Testis (tissue), 3 donors: ENCODE results near the gene PTGIR. TPM values are rescaled to one million over a fixed set of nuclear protein-coding genes. Genes with fewer than 3 reads are reported as not detected.

Experiments
- DNase-seq: peaks from one replicate; pipeline ENCODE4 v3.0.0-alpha.2; 2019
- H3K27ac ChIP-seq, 2 donors: fragments of 200-600 bp; sonication (generic); one replicate each; pipeline ENCODE4 v1.5.1; 2019
- H3K27me3 ChIP-seq: fragments of 200-600 bp; sonication (generic); one replicate; pipeline ENCODE4 v1.5.1; 2019
- H3K36me3 ChIP-seq: fragments of 200-600 bp; sonication (generic); one replicate; pipeline ENCODE4 v1.5.1; 2017; ENCODE audit warnings: low read depth; ENCODE audit errors: missing control alignments
- H3K4me1 ChIP-seq: fragments of 200-600 bp; sonication (generic); one replicate; pipeline ENCODE4 v1.5.1; 2019
- H3K4me3 ChIP-seq, 2 donors: fragments of 200-600 bp; sonication (generic); one replicate each; pipeline ENCODE4 v1.5.1; 2017 to 2019
- H3K9me3 ChIP-seq: fragments of 200-600 bp; sonication (generic); one replicate; pipeline ENCODE4 v1.5.1; 2017
- POLR2A ChIP-seq: fragments of 450-650 bp; IDR thresholded peaks from one replicate; pipeline ENCODE4 v1.6.1; 2017; ENCODE audit warnings: antibody characterized with exemption, mild to moderate bottlenecking, moderate library complexity
- WGBS, 2 donors: methylation state at CpG; one replicate each; pipeline ENCODE4 v1.1.5; 2018; 5-methylcytosine and 5-hydroxymethylcytosine counted together
- intact Hi-C: fragments of 100-400 bp; cut with DNase I; formaldehyde crosslinking; loops from one replicate; pipeline ENCODE4 v1.15.1; 2023; ENCODE audit warnings: low total_unique reads
- polyA plus RNA-seq: library from polyadenylated mRNA; stranded (reverse); fragments of 350-450 nt; fragmentation: Illumina TruSeq; extraction: RNeasy Lipid Tissue Mini Kit (QIAGEN cat#74804); gene quantifications from one replicate; pipeline ENCODE4 v1.2.3, GENCODE V29; 2014; ENCODE audit warnings: low read depth, low replicate concordance; ENCODE audit not compliant: insufficient read depth
- total RNA-seq, 2 donors: library from RNA; depleted of rRNA; stranded (reverse); fragments of >200 nt; gene quantifications; one replicate each; pipeline ENCODE4 v1.2.3, GENCODE V29; 2016
- TF ChIP-seq, protein P1 (sequence below), 3 experiments: fragments of 450-650 bp in 2 of 3; fragments of 200-600 bp in 1 of 3; sonication (generic) in 1 of 3; IDR thresholded peaks; one replicate each; pipeline ENCODE4 v1.5.1; 2016 to 2019; ENCODE audit warnings: antibody characterized with exemption in 3 of 3, mild to moderate bottlenecking in 2 of 3, moderate library complexity in 1 of 3

PTGIR gene
- total and polyA plus RNA-seq, 3 donors from 2014 or later: 0.63 to 1.0 (median 0.87) TPM

DNA sequence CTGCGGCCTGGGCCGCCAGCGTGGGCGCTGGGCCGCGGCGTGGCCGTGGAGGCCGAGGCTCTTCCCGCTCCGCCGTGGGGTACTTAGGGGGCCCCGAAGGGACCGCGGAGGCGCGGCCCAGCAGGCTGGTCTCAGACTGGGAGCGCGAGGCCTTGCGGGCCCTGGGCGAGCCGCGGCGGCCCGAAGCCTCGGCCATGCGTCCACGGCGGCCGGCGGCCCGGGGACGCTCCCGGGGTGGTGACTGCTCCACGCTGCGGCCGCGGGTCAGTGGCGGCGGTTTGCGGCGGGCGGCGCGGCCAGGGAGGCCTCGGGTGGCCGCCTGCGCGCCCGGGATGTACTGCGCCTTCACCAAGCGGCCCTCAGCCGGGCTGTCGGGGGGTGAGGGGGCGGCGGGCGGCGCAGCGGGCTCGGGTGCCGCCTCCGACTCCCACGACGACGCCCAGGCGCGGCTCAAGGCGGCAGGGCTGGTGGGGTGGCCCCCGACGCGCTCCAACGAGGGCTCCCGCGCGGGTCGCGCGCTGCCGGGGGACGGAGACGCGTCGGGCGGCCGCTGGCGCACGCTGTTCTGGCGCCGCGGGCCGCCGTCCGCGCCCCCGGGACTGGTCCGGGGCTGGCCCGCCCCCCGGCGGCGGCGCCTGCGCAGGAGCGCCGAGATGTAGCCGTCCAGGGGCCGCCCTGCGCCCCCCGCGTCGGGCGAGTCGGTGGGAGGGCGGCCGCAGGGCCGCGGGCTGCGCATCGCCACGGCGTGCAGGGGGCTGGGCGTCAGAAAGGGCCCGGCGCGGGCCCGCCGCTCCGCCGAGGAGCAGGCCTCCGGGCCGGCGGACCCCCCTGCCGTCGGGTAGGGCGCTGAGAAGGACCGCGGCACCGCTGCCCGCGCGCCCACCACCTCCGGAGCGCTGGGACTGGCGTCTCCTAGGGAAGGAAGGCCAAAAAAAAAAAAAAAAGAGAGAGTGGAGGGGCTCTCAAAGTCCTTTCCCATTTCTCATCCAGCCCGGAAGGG lies 24.4 kb upstream of the PTGIR start:
- H3K9me3 ChIP-seq: no peaks in the 10 kb centered on the region
- TF ChIP-seq, protein P1, sequence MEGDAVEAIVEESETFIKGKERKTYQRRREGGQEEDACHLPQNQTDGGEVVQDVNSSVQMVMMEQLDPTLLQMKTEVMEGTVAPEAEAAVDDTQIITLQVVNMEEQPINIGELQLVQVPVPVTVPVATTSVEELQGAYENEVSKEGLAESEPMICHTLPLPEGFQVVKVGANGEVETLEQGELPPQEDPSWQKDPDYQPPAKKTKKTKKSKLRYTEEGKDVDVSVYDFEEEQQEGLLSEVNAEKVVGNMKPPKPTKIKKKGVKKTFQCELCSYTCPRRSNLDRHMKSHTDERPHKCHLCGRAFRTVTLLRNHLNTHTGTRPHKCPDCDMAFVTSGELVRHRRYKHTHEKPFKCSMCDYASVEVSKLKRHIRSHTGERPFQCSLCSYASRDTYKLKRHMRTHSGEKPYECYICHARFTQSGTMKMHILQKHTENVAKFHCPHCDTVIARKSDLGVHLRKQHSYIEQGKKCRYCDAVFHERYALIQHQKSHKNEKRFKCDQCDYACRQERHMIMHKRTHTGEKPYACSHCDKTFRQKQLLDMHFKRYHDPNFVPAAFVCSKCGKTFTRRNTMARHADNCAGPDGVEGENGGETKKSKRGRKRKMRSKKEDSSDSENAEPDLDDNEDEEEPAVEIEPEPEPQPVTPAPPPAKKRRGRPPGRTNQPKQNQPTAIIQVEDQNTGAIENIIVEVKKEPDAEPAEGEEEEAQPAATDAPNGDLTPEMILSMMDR (IDR thresholded peaks at IDR 0.05): no peak
- no peak for TF ChIP-seq POLR2A
- no peaks in the 10 kb centered on the region for H3K36me3 ChIP-seq
- no peaks in the 10 kb centered on the region for H3K27me3 ChIP-seq
- intact Hi-C loops: no loop called here
- 31 to 50% methylated on average over 15 to 88 of the region's 144 CpGs for WGBS, 2 donors
- H3K27ac ChIP-seq: no peak overlapping the region
- H3K4me3 ChIP-seq: peak overlapping the region; percentile 20 to 24
- no peak for DNase-seq
- no peaks in the 10 kb centered on the region for H3K4me1 ChIP-seq

DNA sequence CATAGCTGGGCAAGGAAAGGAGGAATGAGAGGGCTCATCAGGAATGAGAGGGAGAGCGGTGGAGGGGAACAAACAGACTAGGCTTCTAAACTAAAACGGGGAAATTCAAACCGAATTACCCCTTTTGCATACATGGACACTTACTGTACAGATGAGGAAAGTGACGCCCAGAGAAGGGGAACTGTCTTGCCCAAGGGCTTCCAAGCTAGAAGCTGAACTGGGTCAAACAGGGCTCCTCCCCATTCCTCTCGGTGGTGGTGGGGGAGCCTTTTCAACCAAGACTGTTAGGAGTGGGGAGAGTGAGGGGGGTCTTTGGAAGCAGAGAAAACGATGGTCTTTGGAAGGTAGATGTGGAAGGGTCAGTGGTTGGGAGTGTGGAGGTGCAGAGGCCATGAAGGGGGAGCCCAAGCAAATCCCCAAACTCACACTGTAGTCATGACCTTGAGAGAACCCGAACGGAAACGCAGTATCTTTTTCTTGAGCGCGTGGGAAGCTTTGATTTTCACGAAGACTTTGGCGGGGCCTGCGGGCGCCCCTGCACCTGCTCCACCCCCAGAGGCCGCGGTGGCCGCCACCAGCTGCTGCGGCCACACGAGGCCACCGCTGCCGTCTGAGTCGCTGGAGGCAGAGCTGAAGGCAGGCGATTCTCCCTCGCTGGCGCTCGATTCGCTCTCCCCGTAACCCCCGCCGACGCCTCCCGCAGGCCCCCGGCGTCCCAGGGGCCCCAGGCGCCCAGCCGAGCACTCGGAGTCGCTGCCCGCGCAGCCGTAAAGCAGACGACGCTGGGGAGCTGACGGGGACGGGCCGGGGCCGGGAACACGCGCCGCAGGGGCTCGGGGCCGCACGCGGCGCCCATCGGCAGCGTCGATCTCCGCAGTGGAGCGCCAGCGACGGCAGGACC lies 23.4 kb upstream of the PTGIR start:
- no peak for DNase-seq
- Histone ChIP-seq H3K4me3 (peak overlapping the region; percentile 20 to 24), H3K36me3 (no peaks in the 10 kb centered on the region), H3K27ac (no peak overlapping the region), H3K9me3 (no peaks in the 10 kb centered on the region), H3K27me3 (no peaks in the 10 kb centered on the region), H3K4me1 (no peaks in the 10 kb centered on the region)
- WGBS, 2 donors: 49 to 50% methylated on average over 20 to 54 of the region's 63 CpGs
- intact Hi-C loops: no loop called here
- TF ChIP-seq, protein P1 (IDR thresholded peaks at IDR 0.05): no peak
- no peak for TF ChIP-seq POLR2A

DNA sequence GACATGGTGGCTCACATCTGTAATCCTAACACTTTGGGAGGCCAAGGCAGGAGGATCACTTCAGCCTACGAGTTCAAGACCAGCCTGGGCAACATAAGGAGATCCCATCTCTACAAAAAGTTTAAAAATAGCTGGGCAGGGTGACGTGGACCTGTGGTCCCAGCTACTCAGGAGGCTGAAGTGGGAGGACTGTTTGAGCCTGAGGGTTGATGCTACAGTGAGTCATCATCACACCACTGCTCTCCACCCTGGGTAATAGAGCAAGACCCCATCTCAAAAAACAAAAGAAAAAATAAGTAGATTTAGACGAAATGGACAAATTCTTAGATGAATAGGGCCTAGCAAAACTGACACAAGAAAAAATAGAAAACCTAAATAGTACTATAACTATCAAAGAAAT lies 21.5 kb upstream of the PTGIR start:
- intact Hi-C loops: no loop called here
- 89 to 97% methylated on average over 3 of the region's 3 CpGs for WGBS, 2 donors

DNA sequence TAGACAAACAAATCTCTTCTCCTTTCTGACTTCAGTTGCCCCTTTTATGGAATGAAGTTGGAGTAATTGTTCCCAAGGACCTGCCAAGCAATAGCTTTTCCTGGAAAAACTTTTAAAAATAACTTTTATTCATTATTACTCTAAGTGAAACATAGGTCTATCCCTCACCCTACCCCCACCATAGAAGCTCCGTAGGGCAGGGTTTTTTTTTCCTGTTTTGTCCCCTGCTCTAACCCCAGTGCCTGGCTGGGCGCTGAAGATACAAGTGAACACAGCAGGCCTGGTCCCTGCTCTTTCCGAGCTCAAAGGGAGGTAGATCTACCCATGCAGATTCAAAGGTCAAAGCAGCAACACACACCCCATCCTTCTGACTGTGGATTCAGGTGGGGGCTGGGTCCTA lies 19.8 kb upstream of the PTGIR start:
- WGBS, 2 donors: 48 to 55% methylated on average over 3 of the region's 3 CpGs
- peak overlapping the region in 1 of 2 donors; percentile 37 for H3K27ac ChIP-seq
- no peak for DNase-seq
- H3K27me3 ChIP-seq: no peaks in the 10 kb centered on the region
- H3K4me1 ChIP-seq: no peaks in the 10 kb centered on the region
- no peaks in the 10 kb centered on the region for H3K9me3 ChIP-seq
- H3K36me3 ChIP-seq: no peaks in the 10 kb centered on the region
- intact Hi-C loops: no loop called here
- H3K4me3 ChIP-seq: no peak overlapping the region
- TF ChIP-seq POLR2A: no peak
- TF ChIP-seq, protein P1 (IDR thresholded peaks at IDR 0.05): no peak

More for the DNA sequence above, 21.5 kb upstream of the PTGIR start:
- Histone ChIP-seq H3K4me3 (no peak overlapping the region), H3K36me3 (no peaks in the 10 kb centered on the region), H3K4me1 (no peaks in the 10 kb centered on the region), H3K27me3 (no peaks in the 10 kb centered on the region), H3K27ac (no peak overlapping the region), H3K9me3 (no peaks in the 10 kb centered on the region)
- TF ChIP-seq POLR2A: no peak
- TF ChIP-seq, protein P1 (IDR thresholded peaks at IDR 0.05): no peak
- DNase-seq: no peak
